ENCODE measurements around the gene KLHDC8A.
"Not testable (repeated sequence)": the region's sequence is repeated elsewhere in the genome, so short reads cannot be mapped to it uniquely, and the experiment has no call there.

KLHDC8A gene

GRCh38 chr1:205297546-205298177, 59.1 kb downstream of the KLHDC8A start:
- DNase-seq (ENCODE audit: low read depth in 2 of 2) = not testable (repeated sequence)

DNA sequence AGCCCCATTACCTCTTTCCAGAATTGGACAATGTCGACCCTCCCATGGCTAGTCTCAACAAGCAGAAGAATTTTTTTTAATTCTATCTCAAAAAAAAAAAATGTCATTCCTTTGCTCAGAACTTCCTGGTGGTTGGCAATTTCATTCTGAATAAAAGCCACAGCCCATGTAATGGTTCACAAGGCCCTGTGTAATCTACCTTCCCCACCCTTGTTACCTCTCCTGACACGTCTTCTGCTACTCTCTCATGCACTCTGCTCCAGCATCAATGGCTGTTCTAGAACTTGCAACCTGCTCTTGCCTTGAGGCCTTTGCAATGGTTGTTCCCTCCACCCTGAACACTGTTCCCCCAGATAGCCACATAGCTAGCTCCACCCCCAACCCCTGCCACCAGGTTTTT, 60.6 kb downstream of the KLHDC8A start:
- no peak for DNase-seq (ENCODE audit: low read depth in 2 of 2)

- DNase-seq (ENCODE audit: low read depth in 2 of 2) = no peak
Observed at GRCh38 chr1:205294934-205295333, 61.8 kb downstream of the KLHDC8A start.

- no peak for DNase-seq (ENCODE audit: low read depth in 2 of 2)
Observed at GRCh38 chr1:205294175-205294917, 62.4 kb downstream of the KLHDC8A start.

- no peak for DNase-seq (ENCODE audit: low read depth in 2 of 2)
Observed at GRCh38 chr1:205293350-205294074, 63.2 kb downstream of the KLHDC8A start.

- no peak for DNase-seq (ENCODE audit: low read depth in 2 of 2)
Observed at GRCh38 chr1:205291596-205291995, 65.1 kb downstream of the KLHDC8A start.

DNA sequence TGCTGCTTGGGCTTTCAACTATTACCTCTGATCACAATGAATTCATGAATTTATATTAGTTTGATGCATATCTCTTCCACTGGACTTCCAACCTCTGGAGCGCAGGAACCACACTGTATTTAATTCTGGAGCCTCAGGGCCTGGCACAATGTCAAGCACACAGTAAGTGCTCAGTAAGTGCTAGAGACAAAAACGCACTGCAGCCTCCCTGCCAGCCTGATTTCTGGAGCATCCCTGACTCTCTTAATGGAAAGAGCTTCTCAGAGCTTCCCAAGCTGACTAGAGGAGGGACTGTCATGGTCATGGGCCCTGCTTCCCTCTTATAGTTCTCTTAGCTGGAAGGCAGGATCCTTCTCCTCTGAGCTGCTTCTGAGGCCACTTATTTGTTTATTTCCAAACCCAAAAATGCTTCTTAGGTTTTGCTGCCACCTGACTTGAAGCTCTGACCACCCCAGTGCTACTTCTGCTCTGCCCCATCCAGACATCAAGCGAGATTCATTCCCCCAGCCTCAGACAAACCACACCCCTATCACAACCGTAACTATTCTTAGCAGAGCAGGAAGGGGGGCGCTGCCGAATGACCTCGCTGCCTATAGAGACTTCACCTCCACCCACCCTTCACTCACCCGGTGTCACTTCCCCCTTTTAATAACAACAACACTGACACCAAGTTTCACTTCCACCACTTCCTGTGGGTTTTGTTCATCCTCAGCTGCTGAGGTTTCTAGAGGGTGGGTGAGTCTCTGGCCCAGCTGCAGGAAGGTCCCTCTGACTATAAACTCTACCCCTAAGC, 68.8 kb downstream of the KLHDC8A start:
- DNase-seq (ENCODE audit: low read depth in 2 of 2) = peak; percentile 71 to 74

DNA sequence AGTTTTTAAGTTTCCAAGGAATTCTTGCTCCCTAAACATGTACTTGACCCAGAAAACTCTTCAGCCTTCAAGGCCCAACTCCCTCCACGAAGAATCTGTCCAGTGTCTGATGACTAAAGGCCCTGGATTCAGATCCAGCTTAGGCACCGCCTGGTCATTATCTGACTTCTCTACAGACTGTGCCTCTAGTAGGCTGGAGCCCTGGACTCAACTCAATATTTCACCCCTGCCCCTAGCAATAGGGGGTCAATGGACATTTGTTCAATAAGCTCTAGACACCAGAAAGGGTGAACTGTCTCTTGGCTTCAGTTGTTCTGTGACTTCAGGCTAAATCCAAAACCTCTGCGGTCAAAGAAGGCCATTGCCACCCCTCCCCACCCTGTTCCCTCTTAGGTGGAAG, 69.6 kb downstream of the KLHDC8A start:
- no peak for DNase-seq (ENCODE audit: low read depth in 2 of 2)

DNA sequence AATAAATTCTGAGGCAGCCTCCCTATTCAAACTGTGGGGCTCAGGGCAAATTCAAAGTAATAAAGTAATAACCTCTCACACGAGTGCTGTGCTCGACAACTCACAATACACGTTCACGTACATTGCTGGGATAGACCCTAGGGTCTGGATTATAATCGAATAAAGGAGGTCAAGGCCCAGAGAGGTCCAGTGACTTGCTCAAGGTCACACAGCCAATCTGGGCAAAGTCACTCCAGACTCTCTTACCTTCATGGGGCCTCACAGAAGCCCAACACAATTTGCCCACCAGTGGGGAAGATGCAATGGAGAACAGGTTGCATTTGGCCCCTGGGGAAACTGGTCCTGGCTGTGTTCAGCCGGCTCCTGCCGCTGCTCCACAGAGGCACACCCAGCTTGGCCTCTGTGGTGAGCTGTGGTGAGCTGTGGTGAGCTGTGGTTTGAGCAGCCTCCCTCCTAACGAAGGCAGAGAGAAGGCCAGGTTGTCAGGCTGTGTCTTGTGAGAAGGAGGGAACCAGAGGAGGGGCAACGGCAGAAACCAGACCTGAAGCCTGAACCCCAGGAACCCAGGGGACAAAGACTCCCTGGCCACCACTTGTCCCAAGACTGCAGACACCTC, 70.3 kb downstream of the KLHDC8A start:
- DNase-seq (ENCODE audit: low read depth in 2 of 2) = peak; percentile 33 to 39
